Measurements from ENCODE around the gene NPAS3. TPM values are rescaled to one million over a fixed set of nuclear protein-coding genes. Genes with fewer than 3 reads are reported as not detected.

NPAS3 gene
- total RNA-seq, 1 donor from 2014 or later, result 2.4 TPM

GRCh38 chr14:33393231-33393894, 454.7 kb downstream of the NPAS3 start:
- peak; percentile 35 for DNase-seq
- Mint-ChIP-seq H3K4me1 (ENCODE audit: low read depth, unreplicated experiment) (peaks cover 20% of the 10 kb centered on the region), H3K27ac (ENCODE audit: unreplicated experiment) (peak overlapping the region; percentile 78), H3K4me3 (ENCODE audit: unreplicated experiment) (peak overlapping the region; percentile 5), H3K27me3 (ENCODE audit: unreplicated experiment) (no peaks in the 10 kb centered on the region), H3K9me3 (ENCODE audit: unreplicated experiment) (peaks cover 2% of the 10 kb centered on the region), H3K36me3 (ENCODE audit: unreplicated experiment) (no peaks in the 10 kb centered on the region)
- no peak for TF ChIP-seq CTCF (IDR thresholded peaks at IDR 0.05; ENCODE audit: partially characterized antibody, unreplicated experiment)

- Mint-ChIP-seq H3K27ac (ENCODE audit: unreplicated experiment) (peak overlapping the region; percentile 78), H3K27me3 (ENCODE audit: unreplicated experiment) (no peaks in the 10 kb centered on the region), H3K4me3 (ENCODE audit: unreplicated experiment) (peak overlapping the region; percentile 24), H3K9me3 (ENCODE audit: unreplicated experiment) (peaks cover 2% of the 10 kb centered on the region), H3K4me1 (ENCODE audit: low read depth, unreplicated experiment) (peaks cover 21% of the 10 kb centered on the region), H3K36me3 (ENCODE audit: unreplicated experiment) (no peaks in the 10 kb centered on the region)
- no peak for DNase-seq
- no peak for TF ChIP-seq CTCF (IDR thresholded peaks at IDR 0.05; ENCODE audit: partially characterized antibody, unreplicated experiment)
These were observed 455.3 kb downstream of the NPAS3 start for GRCh38 chr14:33393895-33394368.

GRCh38 chr14:33401311-33401710, 462.6 kb downstream of the NPAS3 start:
- H3K27me3 Mint-ChIP-seq (ENCODE audit: unreplicated experiment), result no peaks in the 10 kb centered on the region
- no peak for TF ChIP-seq CTCF (IDR thresholded peaks at IDR 0.05; ENCODE audit: partially characterized antibody, unreplicated experiment)
- H3K36me3 Mint-ChIP-seq (ENCODE audit: unreplicated experiment), result peaks cover 9% of the 10 kb centered on the region
- no peak overlapping the region for H3K4me3 Mint-ChIP-seq (ENCODE audit: unreplicated experiment)
- no peak overlapping the region for H3K27ac Mint-ChIP-seq (ENCODE audit: unreplicated experiment)
- H3K9me3 Mint-ChIP-seq (ENCODE audit: unreplicated experiment), result peaks cover 3% of the 10 kb centered on the region
- DNase-seq, result no peak
- peaks cover 5% of the 10 kb centered on the region for H3K4me1 Mint-ChIP-seq (ENCODE audit: low read depth, unreplicated experiment)

- no peaks in the 10 kb centered on the region for H3K27me3 Mint-ChIP-seq (ENCODE audit: unreplicated experiment)
- peaks cover 3% of the 10 kb centered on the region for H3K9me3 Mint-ChIP-seq (ENCODE audit: unreplicated experiment)
- H3K36me3 Mint-ChIP-seq (ENCODE audit: unreplicated experiment), result peaks cover 12% of the 10 kb centered on the region
- no peak overlapping the region for H3K4me3 Mint-ChIP-seq (ENCODE audit: unreplicated experiment)
- peaks cover 5% of the 10 kb centered on the region for H3K4me1 Mint-ChIP-seq (ENCODE audit: low read depth, unreplicated experiment)
- TF ChIP-seq CTCF (IDR thresholded peaks at IDR 0.05; ENCODE audit: partially characterized antibody, unreplicated experiment), result no peak
- H3K27ac Mint-ChIP-seq (ENCODE audit: unreplicated experiment), result no peak overlapping the region
- no peak for DNase-seq
These were observed 463.9 kb downstream of the NPAS3 start for GRCh38 chr14:33402604-33403003.

GRCh38 chr14:33404054-33404453, 465.4 kb downstream of the NPAS3 start:
- no peaks in the 10 kb centered on the region for H3K27me3 Mint-ChIP-seq (ENCODE audit: unreplicated experiment)
- H3K4me3 Mint-ChIP-seq (ENCODE audit: unreplicated experiment), result no peak overlapping the region
- H3K9me3 Mint-ChIP-seq (ENCODE audit: unreplicated experiment), result peaks cover 3% of the 10 kb centered on the region
- peaks cover 4% of the 10 kb centered on the region for H3K4me1 Mint-ChIP-seq (ENCODE audit: low read depth, unreplicated experiment)
- no peak for TF ChIP-seq CTCF (IDR thresholded peaks at IDR 0.05; ENCODE audit: partially characterized antibody, unreplicated experiment)
- peaks cover 14% of the 10 kb centered on the region for H3K36me3 Mint-ChIP-seq (ENCODE audit: unreplicated experiment)
- no peak overlapping the region for H3K27ac Mint-ChIP-seq (ENCODE audit: unreplicated experiment)
- no peak for DNase-seq

All from glutamatergic neuron (in vitro differentiated cells).